ENCODE measurements around the gene TMEM252. TPM values are rescaled to one million over a fixed set of nuclear protein-coding genes. Genes with fewer than 3 reads are reported as not detected.

TMEM252 gene
- total RNA-seq, 1 donor from 2014 or later, result not detected

Other genes with a start within 250 kb of the TMEM252 start
- not detected for gene FOXD4L3, start 238.0 kb downstream of the TMEM252 start, total RNA-seq
- gene PGM5, start 184.3 kb downstream of the TMEM252 start, total RNA-seq, result 157 TPM
- 62.8 TPM for gene PIP5K1B, start 164.4 kb upstream of the TMEM252 start, total RNA-seq